CD4-positive, alpha-beta T cell treated with Interleukin-6 at 100 ng/mL for 8 hours (primary cell): ENCODE data around the gene PEPD.

Source experiments
- DNase-seq: peaks from one replicate; pipeline ENCODE4 v3.0.0-alpha.2; 2020; ENCODE audit warnings: mixed read lengths, low spot score

Gene PEPD

DNA sequence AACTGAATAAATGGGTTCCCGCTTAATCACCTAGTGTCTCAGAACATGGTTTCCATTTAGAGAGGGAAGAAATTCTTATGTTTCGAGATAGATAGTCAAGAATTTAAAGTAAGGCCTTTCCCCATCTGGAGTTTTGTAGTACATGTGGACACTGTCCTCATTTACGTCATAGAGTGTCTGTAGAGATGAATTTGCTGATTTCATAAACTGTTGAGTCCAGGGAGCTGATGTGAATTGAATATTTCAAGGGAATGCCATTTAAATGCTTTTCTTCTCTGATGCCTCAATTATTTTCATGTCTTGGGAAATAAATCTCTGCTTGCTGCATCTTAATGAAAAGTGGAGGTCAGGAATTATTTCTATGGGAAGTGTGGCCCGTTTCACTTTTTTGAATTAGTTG, 138.6 kb downstream of the PEPD start:
- no peak for DNase-seq

GRCh38 chr19:33382006-33382405, 139.6 kb downstream of the PEPD start:
- DNase-seq, result no peak

- no peak for DNase-seq
Observed at GRCh38 chr19:33381101-33381500, 140.5 kb downstream of the PEPD start.

DNA sequence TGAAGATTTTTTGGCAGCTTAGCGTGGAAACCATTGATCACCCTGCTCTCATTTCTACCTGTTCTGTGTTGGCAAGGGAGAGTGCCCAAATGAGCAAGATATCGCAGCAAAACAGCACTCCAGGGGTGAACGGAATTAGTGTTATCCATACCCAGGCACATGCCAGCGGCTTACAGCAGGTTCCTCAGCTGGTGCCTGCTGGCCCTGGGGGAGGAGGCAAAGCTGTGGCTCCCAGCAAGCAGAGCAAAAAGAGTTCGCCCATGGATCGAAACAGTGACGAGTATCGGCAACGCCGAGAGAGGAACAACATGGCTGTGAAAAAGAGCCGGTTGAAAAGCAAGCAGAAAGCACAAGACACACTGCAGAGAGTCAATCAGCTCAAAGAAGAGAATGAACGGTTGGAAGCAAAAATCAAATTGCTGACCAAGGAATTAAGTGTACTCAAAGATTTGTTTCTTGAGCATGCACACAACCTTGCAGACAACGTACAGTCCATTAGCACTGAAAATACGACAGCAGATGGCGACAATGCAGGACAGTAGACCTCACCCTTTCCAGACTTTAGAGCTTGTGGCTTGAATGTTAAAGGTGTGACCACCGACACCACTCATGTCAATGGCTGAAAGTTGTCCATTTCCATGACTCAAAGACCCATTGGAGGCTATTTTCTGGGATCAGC, 142.3 kb downstream of the PEPD start:
- DNase-seq, result no peak

GRCh38 chr19:33377586-33378475, 143.8 kb downstream of the PEPD start:
- DNase-seq, result no peak

- DNase-seq, result no peak
Observed at GRCh38 chr19:33376941-33377557, 144.5 kb downstream of the PEPD start.

GRCh38 chr19:33376423-33376822, 145.2 kb downstream of the PEPD start:
- no peak for DNase-seq

DNA sequence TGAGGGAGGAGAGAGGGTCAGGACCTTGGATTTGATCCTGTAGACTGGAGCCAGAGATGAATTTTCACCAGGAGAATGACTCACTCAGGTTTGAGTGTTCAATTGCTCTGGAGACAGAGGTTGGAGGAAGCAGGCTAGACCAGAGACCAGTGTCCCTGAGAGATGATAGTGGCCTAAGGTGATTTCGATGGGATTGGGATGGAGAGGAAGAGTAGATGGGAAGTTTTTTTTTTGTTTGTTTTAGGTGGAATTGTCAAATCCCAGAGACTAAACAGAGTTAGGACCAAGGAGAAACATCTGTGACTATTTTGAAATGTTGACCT, 145.8 kb downstream of the PEPD start:
- DNase-seq, result no peak

DNA sequence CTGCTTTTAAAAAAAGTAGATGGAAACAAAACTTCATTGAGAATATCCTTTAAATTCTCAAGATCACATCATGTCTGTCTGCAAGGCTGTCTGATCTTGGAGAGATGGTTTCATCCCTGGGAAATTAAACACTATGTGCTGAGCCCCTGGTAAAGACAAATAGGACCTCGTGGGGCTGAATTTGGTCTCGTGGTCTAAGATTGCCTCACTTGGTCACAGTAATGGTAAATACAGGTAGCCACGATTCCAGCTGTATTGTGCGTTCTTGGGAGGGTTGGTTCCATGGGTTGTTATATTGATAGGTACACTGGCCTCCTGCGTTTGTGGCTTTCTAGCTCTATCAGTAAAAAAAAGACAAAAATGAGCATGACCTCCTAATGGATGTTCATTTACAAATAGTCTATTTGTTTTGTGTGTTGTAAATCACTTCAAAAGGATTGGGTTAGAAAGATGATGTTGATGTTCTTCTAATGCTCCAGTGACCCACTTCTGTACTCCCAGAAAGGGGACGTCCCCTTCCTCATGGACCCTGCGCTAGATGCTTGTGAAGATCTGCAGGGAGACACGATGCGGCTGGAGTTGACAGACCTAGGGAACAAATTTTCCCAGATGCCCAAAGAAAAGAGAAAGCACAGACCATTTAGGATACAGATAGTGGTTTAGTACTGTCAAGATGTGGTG, 146.3 kb downstream of the PEPD start:
- no peak for DNase-seq

DNA sequence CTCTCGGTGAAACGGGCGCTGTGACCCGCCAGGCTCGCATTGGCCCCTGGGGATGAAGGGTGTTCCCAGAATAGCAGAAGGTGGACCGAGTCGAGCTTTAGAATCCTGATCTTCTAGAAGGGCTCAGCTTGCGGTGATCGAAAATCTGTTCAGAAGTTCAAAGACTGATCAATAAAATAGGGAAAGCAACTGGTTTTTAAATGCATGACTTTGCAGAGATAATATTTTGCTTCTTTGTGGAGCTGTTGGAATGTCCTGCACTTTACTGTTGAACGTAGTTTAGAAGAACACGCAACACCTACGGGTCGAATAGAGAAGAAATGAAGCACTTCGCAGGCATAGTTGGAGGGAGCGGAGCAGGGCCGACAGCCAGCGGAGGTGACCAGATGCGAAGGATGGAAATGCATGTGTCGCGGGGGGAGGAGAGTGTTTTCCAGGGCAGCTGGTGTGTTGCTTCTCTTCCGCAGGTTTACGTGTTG, 147.3 kb downstream of the PEPD start:
- DNase-seq, result no peak

DNA sequence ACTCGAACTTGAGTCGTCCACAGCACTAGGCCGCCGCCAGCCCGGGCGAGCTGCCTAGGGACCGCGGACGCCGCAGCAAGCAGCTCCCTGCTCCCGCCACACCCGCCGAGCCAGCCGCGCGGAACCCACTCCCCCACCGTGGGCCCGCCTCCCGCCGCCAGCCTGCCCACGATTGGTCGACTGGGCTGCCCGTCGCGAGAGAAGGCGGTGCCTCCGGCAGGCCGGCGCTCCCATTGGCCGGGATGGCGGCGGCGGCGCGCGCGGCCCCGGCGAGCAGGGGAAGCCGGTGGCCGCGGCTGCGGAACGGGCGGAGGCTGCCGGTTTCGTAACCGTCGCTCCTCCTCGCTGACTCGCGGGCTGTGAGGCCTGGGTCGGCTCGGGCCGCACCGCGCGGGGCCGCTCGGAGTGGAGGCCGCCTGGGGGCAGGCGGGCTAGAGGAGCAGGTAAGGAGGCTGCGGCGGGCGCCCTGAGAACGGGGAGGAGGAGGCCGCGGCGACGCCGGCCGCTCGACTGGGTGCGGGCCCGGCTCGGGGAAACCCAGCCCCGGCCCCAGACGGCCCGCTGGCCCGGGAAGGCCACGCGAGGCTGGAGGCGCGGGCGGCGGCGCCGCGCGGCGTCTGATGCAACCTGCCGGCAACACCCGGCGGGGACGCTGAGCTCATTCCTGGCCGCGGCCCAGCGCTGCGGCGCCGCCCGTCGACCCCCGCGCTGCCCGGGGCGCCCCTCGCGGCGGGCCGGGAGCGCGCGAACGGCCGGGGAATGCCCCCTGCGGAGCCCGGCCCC, 147.9 kb downstream of the PEPD start, which contains the start of gene CEBPG:
Gene CEBPG, plus strand, starts transcription at position 257 of the 783 bp plus-strand sequence. CDS start 5,531 bp downstream, outside the sequence.
- peak; percentile 90 for DNase-seq

DNA sequence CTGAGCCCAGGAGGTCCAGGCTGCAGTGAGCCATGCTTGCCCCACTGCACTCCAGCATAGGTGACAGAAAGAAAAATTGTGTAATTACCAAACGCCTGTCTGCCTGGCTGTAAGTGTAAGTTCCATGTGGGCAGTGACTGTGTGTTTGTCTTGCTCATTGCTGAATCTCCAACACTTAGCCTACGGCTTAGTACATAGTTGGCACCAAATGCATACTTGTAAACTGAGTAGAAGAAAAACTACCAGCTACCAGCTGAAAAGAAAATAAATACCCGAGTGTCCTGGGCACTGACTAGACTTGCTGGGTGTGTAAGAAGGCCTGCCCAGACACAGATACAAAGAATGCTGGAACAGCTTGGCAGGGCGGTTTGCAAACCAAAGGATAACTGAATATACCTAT, 150.8 kb downstream of the PEPD start:
- DNase-seq, result no peak

GRCh38 chr19:33368074-33368864, 153.3 kb downstream of the PEPD start:
- DNase-seq, result no peak

DNA sequence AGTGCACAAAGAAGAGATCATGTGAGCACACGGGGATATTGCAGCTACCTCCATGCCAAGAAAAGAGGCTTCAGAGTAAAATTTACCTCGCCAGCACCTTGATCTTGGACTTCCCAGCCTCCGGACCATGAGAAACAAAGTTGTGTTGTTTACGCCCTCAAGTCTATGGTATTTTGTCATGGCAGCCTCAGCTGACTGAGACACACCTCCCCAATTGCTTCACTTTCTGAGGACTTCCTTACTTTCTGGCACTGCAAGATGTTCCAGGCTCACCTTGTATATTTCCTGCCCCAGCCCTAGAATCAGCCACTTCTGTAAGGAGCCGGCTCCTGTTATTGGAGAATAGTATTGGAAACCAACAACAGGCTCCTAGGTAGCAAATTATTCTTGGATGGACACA, 154.7 kb downstream of the PEPD start:
- DNase-seq, result no peak

- no peak for DNase-seq
Observed at GRCh38 chr19:33366127-33366526, 155.5 kb downstream of the PEPD start.

DNA sequence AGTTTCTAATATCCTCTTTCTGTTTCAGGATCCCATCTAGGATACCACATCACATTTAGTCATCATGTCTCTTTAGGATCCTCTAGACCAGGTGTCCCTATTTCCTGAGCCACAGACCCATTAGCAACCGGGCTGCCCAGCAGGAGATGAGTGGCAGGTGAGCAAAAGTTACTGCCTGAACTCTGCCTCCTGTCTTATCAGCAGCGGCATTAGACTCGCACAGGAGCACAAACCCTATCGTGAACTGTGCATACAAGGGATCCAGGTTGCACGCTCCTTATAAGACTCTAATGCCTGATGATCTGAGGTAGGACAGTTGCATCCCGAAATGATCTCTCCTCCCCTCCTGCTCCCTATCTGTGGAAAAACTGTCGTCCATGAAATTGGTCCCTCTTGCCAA, 155.9 kb downstream of the PEPD start:
- DNase-seq, result no peak

DNA sequence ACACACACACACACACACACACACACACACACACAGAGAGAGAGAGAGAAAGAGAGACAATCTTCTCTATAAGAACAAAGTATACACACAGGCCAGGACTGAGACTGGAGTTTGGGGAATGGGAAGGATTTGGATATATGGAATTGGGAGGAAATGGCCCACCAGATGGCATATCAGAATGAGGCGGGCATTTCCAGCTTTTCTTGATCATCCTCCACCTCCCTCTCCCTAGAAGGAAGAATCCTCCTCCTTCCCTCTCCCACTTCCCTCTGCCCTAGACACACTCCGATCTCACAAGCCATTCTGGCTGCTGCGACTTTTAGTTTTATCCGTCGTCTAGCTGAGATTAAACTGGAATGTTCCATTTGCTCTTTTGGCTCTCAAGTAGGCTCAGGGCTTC, 158.1 kb downstream of the PEPD start:
- no peak for DNase-seq

- no peak for DNase-seq
Observed at GRCh38 chr19:33362508-33363228, 158.9 kb downstream of the PEPD start.

DNA sequence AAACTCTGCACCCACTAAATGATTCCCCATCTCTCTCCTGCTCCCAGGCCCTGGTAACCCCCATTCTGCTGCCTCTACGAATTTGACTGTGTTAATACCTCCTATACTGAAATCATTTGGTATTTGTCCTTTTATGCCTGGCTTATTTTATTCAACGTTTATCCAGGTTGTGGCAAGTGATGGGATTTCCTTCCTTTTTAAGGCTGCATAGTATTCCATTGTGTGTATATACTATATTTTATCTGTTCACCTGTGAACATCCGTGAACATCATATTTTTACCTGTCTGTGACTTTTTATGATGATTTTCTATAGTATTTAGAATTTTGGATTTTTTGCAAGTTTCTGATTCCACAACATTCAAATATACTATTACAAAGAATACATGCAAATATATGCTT, 162.0 kb downstream of the PEPD start:
- DNase-seq, result no peak

DNA sequence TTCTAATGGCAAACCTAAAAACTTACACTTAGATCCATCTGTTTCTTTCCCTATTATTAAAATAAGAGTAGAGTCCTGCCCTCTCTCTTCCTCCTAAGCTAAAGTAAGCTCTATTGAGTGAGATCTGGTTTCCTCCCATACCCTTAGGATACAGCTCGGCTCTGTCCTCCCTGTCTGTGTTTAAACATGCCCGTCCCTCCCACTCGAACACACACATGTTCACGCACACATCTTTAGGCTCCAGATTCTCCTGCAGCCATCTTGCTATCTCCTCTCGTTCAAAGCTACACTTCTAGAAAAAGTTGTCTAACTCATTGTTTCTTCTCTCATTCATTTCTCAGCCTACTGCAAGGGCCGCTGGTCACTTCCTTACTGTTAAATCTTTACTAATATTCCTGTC, 163.2 kb downstream of the PEPD start:
- DNase-seq, result no peak
